Measurements from ENCODE around the gene MED26. TPM values are rescaled to one million over a fixed set of nuclear protein-coding genes. Genes with fewer than 3 reads are reported as not detected.
"Not testable (repeated sequence)": the region's sequence is repeated elsewhere in the genome, so short reads cannot be mapped to it uniquely, and the experiment has no call there.

The MED26 gene
- total RNA-seq, 1 donor from 2014 or later, result 15.0 TPM

DNA sequence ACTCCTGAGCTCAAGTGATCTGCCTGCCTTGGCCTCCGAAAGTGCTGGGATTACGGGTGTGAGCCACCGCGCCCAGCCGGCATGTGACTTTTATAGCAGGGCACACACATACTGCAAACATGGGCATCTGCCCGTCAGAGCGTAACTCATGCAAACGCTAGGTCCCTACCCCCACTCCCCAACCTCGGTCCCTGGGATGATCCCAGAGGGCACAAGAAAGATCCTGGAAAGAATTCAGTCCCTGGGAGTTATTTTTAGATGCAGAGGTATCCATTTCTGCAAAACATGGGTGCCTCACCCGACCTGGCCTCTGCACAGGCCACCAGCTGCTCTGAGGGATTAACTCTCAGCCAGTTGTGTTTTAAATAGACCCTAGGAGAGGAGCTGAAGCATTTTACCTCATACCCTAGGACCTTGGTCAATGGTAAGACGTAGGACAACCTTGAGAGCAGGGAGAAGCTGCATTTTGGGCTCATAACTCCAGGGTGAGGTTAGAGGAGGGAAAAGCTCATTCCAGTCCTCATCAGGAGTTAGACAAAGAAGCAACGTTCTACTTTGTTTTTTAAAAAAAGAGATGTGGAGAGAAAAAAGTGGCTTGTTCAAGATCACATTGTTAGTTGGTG, 43.8 kb upstream of the MED26 start:
- Histone ChIP-seq H3K79me2 (ENCODE audit: insufficient read depth, low read length) (no peaks in the 10 kb centered on the region), H3K36me3 (ENCODE audit: insufficient read depth, low read length) (no peaks in the 10 kb centered on the region), H3K27ac (ENCODE audit: low read depth, low read length) (no peak overlapping the region), H3K9ac (ENCODE audit: low read length) (no peak overlapping the region), H2AFZ (ENCODE audit: low read depth, low read length) (no peak overlapping the region), H3K27me3 (ENCODE audit: insufficient read depth, low read length) (no peaks in the 10 kb centered on the region), H4K20me1 (ENCODE audit: insufficient read depth, low read length) (no peaks in the 10 kb centered on the region), H3K9me3 (ENCODE audit: insufficient read depth, low read depth, low read length) (no peaks in the 10 kb centered on the region), H3K4me2 (ENCODE audit: low read length) (no peak overlapping the region), H3K4me3 (ENCODE audit: insufficient read depth, low read depth, low read length) (no peak overlapping the region), H3K4me1 (ENCODE audit: insufficient read depth, low read length) (no peaks in the 10 kb centered on the region)
- Mint-ChIP-seq H3K36me3 (ENCODE audit: low read depth, unreplicated experiment) (no peaks in the 10 kb centered on the region), H3K4me1 (ENCODE audit: low read depth, unreplicated experiment) (no peaks in the 10 kb centered on the region), H3K9me3 (ENCODE audit: unreplicated experiment) (no peaks in the 10 kb centered on the region), H3K27ac (ENCODE audit: unreplicated experiment) (no peak overlapping the region), H3K4me3 (ENCODE audit: unreplicated experiment) (no peak overlapping the region), H3K27me3 (ENCODE audit: low read depth, unreplicated experiment) (no peaks in the 10 kb centered on the region)
- DNase-seq (ENCODE audit: low read depth), result no peak
- no peak for FAIRE-seq
- no peak for TF ChIP-seq EZH2 (IDR thresholded peaks at IDR 0.05; ENCODE audit: insufficient read depth, low read length)
- TF ChIP-seq, protein P1, sequence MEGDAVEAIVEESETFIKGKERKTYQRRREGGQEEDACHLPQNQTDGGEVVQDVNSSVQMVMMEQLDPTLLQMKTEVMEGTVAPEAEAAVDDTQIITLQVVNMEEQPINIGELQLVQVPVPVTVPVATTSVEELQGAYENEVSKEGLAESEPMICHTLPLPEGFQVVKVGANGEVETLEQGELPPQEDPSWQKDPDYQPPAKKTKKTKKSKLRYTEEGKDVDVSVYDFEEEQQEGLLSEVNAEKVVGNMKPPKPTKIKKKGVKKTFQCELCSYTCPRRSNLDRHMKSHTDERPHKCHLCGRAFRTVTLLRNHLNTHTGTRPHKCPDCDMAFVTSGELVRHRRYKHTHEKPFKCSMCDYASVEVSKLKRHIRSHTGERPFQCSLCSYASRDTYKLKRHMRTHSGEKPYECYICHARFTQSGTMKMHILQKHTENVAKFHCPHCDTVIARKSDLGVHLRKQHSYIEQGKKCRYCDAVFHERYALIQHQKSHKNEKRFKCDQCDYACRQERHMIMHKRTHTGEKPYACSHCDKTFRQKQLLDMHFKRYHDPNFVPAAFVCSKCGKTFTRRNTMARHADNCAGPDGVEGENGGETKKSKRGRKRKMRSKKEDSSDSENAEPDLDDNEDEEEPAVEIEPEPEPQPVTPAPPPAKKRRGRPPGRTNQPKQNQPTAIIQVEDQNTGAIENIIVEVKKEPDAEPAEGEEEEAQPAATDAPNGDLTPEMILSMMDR (IDR thresholded peaks at IDR 0.05; ENCODE audit: insufficient read depth, low read depth, low read length), result no peak

DNA sequence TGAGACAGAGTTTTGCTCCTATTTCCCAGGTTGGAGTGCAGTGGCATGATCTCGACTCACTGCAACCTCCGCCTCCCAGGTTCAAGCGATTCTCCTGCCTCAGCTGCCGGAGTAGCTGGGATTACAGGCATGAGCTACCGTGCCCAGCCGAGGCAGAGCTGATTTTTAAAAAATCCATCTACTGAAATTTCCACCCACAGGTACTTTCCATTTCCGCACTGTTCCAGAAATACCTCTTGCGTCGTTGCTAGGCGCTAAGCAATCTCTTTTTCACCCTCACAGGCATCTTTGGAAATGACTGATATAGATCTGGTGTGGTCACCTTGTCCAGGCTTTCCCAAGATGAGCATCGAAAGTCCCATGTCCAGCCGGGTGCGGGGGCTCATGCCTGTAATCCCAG, 42.3 kb upstream of the MED26 start:
- no peaks in the 10 kb centered on the region for H3K4me1 ChIP-seq (ENCODE audit: insufficient read depth, low read length)
- FAIRE-seq, result no peak

DNA sequence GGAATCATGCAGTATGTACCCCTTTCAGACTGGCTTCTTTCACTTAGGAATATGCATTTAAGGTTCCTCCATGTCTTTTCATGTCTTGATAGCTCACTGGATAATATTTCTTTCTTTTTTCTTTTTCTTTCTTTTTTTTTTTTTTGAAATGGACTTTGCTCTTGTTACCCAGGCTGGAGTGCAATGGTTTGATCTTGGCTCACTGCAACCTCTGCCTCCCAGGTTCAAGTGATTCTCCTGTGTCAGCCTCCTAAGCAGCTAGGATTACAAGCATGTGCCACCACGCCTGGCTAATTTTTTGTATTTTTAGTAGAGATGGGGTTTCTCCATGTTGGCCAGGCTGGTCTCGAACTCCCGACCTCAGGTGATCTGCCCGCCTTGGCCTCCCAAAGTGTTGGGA, 40.7 kb upstream of the MED26 start:
- not testable (repeated sequence) for H2AFZ ChIP-seq (ENCODE audit: low read depth, low read length); H3K4me1 ChIP-seq (ENCODE audit: insufficient read depth, low read length); H3K79me2 ChIP-seq (ENCODE audit: insufficient read depth, low read length); H3K4me2 ChIP-seq (ENCODE audit: low read length); H3K9me3 ChIP-seq (ENCODE audit: insufficient read depth, low read depth, low read length); H3K4me3 Mint-ChIP-seq (ENCODE audit: unreplicated experiment); H4K20me1 ChIP-seq (ENCODE audit: insufficient read depth, low read length); H3K36me3 ChIP-seq (ENCODE audit: insufficient read depth, low read length); H3K36me3 Mint-ChIP-seq (ENCODE audit: low read depth, unreplicated experiment); H3K9ac ChIP-seq (ENCODE audit: low read length); H3K27me3 Mint-ChIP-seq (ENCODE audit: low read depth, unreplicated experiment); H3K27ac ChIP-seq (ENCODE audit: low read depth, low read length); H3K9me3 Mint-ChIP-seq (ENCODE audit: unreplicated experiment); H3K4me3 ChIP-seq (ENCODE audit: insufficient read depth, low read depth, low read length); H3K27me3 ChIP-seq (ENCODE audit: insufficient read depth, low read length); FAIRE-seq; H3K4me1 Mint-ChIP-seq (ENCODE audit: low read depth, unreplicated experiment); H3K27ac Mint-ChIP-seq (ENCODE audit: unreplicated experiment); DNase-seq (ENCODE audit: low read depth)

More for the DNA sequence above, 42.3 kb upstream of the MED26 start:
- DNase-seq (ENCODE audit: low read depth), result no peak
- Mint-ChIP-seq H3K36me3 (ENCODE audit: low read depth, unreplicated experiment) (no peaks in the 10 kb centered on the region), H3K27me3 (ENCODE audit: low read depth, unreplicated experiment) (no peaks in the 10 kb centered on the region), H3K4me1 (ENCODE audit: low read depth, unreplicated experiment) (no peaks in the 10 kb centered on the region), H3K9me3 (ENCODE audit: unreplicated experiment) (no peaks in the 10 kb centered on the region), H3K27ac (ENCODE audit: unreplicated experiment) (no peak overlapping the region), H3K4me3 (ENCODE audit: unreplicated experiment) (no peak overlapping the region)
- no peak overlapping the region for H3K27ac ChIP-seq (ENCODE audit: low read depth, low read length)
- no peak overlapping the region for H3K4me2 ChIP-seq (ENCODE audit: low read length)
- H3K36me3 ChIP-seq (ENCODE audit: insufficient read depth, low read length), result no peaks in the 10 kb centered on the region
- H3K27me3 ChIP-seq (ENCODE audit: insufficient read depth, low read length), result no peaks in the 10 kb centered on the region
- no peak overlapping the region for H3K9ac ChIP-seq (ENCODE audit: low read length)
- H3K79me2 ChIP-seq (ENCODE audit: insufficient read depth, low read length), result no peaks in the 10 kb centered on the region
- H3K4me3 ChIP-seq (ENCODE audit: insufficient read depth, low read depth, low read length), result no peak overlapping the region
- no peaks in the 10 kb centered on the region for H4K20me1 ChIP-seq (ENCODE audit: insufficient read depth, low read length)
- H2AFZ ChIP-seq (ENCODE audit: low read depth, low read length), result no peak overlapping the region
- TF ChIP-seq, protein P1 (IDR thresholded peaks at IDR 0.05; ENCODE audit: insufficient read depth, low read depth, low read length), result no peak
- no peak for TF ChIP-seq EZH2 (IDR thresholded peaks at IDR 0.05; ENCODE audit: insufficient read depth, low read length)
- no peaks in the 10 kb centered on the region for H3K9me3 ChIP-seq (ENCODE audit: insufficient read depth, low read depth, low read length)
